Measurements from ENCODE around the gene MPP3.
"Not testable (repeated sequence)": the region's sequence is repeated elsewhere in the genome, so short reads cannot be mapped to it uniquely, and the experiment has no call there.

MPP3 gene

DNA sequence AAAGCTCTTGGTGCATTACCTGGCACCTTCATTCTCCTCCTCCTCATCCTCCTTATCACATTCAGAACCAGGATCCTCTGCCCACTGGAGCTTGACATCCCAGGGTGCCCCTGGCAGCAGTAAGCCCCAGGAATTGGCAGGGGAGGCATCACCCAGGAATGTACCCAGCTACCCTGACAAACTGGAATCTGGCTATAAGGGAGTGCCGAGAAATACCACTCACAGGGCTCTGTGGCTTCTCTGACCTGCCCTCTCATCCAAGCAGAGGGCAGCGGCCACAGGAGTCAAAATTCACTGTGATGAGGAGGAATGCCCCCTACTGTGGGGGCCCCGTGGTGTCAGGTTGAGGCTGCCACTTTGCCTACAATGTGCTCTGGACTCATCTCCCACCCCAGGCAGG is 19.6 kb downstream of the MPP3 start:
- Histone ChIP-seq H3K4me1 (ENCODE audit: control insufficient read depth in 1 of 2, insufficient read depth in 2 of 2, low read length in 2 of 2) (no peaks in the 10 kb centered on the region), H3K9me3 (ENCODE audit: control insufficient read depth in 1 of 2, low read length in 2 of 2) (no peaks in the 10 kb centered on the region), H3K27ac (ENCODE audit: low read length) (no peak overlapping the region), H3K36me3 (ENCODE audit: control insufficient read depth in 1 of 2, insufficient read depth in 2 of 2, low read length in 2 of 2) (peaks cover 4 to 6% of the 10 kb centered on the region in 2 donors), H3K27me3 (ENCODE audit: low read depth, low read length) (no peaks in the 10 kb centered on the region), H3K4me3 (ENCODE audit: low read depth in 1 of 2, low read length in 2 of 2) (no peak overlapping the region)

DNA sequence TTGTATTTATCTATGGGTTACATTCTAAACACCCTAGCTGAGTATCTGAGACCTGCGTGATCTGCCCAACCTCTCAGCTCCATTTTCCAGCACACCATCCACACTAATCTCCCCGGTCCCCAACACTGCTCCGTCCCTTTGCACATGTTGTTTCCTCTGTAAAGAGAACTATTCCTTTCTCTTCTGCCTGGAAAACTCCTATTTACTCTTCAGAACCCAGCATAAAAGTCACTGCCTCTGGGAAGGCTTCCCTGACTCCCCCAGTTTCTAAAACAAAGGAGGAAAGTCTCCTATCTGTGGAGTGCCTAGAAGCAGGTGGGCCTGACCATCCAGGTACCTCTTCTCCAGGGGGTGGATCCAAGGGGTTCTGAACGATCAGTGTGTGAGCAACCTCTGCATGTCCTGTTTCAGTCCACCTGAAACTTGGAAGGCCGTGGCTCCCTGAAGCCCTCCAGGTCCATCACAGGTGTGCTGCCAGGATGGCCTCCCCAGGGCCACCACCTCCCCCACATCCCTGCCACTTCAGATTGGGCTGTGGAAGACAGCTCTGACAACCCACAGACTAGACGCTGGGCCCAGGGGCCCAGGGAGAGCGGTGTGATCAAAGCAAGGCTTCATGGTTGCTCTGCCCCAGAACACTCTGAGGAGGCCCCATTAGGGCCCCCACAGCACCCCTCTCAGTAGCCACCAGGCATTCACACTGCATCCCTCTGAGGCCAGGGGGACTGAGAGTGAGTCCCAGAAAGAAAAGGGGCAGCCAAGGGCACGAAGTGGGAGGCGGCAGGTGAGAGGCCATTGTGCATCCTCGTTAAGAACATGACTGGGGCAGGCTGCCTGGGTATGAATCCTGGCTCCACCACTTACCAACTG is 20.3 kb downstream of the MPP3 start:
- H3K9me3 ChIP-seq (ENCODE audit: control insufficient read depth in 1 of 2, low read length in 2 of 2) = no peaks in the 10 kb centered on the region
- no peaks in the 10 kb centered on the region for H3K4me1 ChIP-seq (ENCODE audit: control insufficient read depth in 1 of 2, insufficient read depth in 2 of 2, low read length in 2 of 2)
- no peaks in the 10 kb centered on the region for H3K27me3 ChIP-seq (ENCODE audit: low read depth, low read length)
- no peak overlapping the region for H3K27ac ChIP-seq (ENCODE audit: low read length)
- H3K36me3 ChIP-seq (ENCODE audit: control insufficient read depth in 1 of 2, insufficient read depth in 2 of 2, low read length in 2 of 2) = peaks cover 6% of the 10 kb centered on the region in 2 donors
- no peak overlapping the region for H3K4me3 ChIP-seq (ENCODE audit: low read depth in 1 of 2, low read length in 2 of 2)

DNA sequence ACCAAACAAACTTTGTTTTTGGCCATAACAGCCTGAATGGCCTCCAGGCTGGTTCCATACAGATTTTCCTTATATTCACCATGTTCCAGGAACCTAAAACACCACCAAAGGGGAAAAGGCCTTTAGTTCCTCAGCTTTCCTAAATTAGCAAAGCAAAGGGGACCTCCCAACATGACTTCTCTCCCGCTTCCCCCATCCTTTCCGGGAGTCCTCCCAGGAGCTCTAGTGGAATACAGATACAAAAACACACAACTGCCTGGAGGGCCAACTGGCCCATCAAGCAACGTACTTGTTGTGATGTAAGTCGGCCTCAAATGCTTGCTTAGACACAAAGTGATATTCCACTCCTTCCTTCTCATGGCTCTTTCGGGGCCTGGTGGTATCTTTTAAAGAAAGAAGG is 22.1 kb downstream of the MPP3 start:
- H3K4me1 ChIP-seq (ENCODE audit: control insufficient read depth in 1 of 2, insufficient read depth in 2 of 2, low read length in 2 of 2) = no peaks in the 10 kb centered on the region
- peaks cover 6% of the 10 kb centered on the region in 2 donors for H3K36me3 ChIP-seq (ENCODE audit: control insufficient read depth in 1 of 2, insufficient read depth in 2 of 2, low read length in 2 of 2)
- no peaks in the 10 kb centered on the region for H3K9me3 ChIP-seq (ENCODE audit: control insufficient read depth in 1 of 2, low read length in 2 of 2)
- no peaks in the 10 kb centered on the region for H3K27me3 ChIP-seq (ENCODE audit: low read depth, low read length)
- H3K4me3 ChIP-seq (ENCODE audit: low read depth in 1 of 2, low read length in 2 of 2) = no peak overlapping the region
- H3K27ac ChIP-seq (ENCODE audit: low read length) = no peak overlapping the region

DNA sequence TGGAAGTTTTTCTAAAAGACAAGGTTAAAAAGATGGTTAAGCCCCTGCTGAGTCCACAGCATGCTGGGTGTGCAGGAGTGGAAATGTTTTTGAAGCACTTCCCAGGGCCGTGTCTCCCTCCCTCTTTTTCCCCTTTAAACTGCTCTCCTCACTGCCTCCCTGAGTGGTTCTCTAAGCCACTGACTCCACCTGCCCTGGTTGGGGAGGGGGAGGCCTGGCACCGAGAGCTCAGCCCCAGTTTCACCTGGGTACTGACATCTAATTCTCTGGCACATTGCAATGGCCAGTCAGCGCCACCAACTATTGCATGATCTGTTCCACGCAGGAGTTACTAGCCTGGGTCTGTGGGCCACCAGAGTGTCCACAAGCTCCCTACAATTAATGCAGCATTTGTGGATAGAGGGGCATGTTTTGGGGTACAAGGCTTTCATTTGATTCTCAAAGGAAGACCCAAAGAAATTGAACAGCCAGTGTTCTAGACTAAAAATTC is 22.7 kb downstream of the MPP3 start:
- Histone ChIP-seq H3K27me3 (ENCODE audit: low read depth, low read length) (no peaks in the 10 kb centered on the region), H3K4me1 (ENCODE audit: control insufficient read depth in 1 of 2, insufficient read depth in 2 of 2, low read length in 2 of 2) (no peaks in the 10 kb centered on the region), H3K36me3 (ENCODE audit: control insufficient read depth in 1 of 2, insufficient read depth in 2 of 2, low read length in 2 of 2) (peaks cover 6% of the 10 kb centered on the region in 2 donors), H3K27ac (ENCODE audit: low read length) (no peak overlapping the region), H3K4me3 (ENCODE audit: low read depth in 1 of 2, low read length in 2 of 2) (no peak overlapping the region), H3K9me3 (ENCODE audit: control insufficient read depth in 1 of 2, low read length in 2 of 2) (no peaks in the 10 kb centered on the region)

DNA sequence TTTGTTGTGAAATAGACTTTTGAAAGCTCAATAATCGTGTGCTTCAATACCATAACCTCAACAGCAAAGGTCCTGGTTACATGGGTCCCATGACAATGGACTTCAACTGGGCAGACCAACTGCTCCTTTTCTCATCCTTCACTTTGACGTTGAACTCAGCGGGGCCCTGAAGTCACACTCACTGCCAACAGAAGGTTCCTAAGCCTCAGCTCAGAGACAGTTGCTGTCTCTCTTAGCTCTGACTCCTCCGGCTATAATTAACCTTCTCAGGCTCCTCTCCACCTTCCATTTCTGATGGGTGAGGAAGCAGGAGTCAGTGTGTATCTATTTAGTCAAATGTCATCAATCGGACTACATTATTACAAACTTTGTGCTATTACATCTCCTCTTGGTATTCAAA is 23.8 kb downstream of the MPP3 start:
- Histone ChIP-seq H3K9me3 (ENCODE audit: control insufficient read depth in 1 of 2, low read length in 2 of 2) (no peaks in the 10 kb centered on the region), H3K27ac (ENCODE audit: low read length) (no peak overlapping the region), H3K4me3 (ENCODE audit: low read depth in 1 of 2, low read length in 2 of 2) (no peak overlapping the region), H3K36me3 (ENCODE audit: control insufficient read depth in 1 of 2, insufficient read depth in 2 of 2, low read length in 2 of 2) (peaks cover 6% of the 10 kb centered on the region in 2 donors), H3K4me1 (ENCODE audit: control insufficient read depth in 1 of 2, insufficient read depth in 2 of 2, low read length in 2 of 2) (no peaks in the 10 kb centered on the region), H3K27me3 (ENCODE audit: low read depth, low read length) (no peaks in the 10 kb centered on the region)

DNA sequence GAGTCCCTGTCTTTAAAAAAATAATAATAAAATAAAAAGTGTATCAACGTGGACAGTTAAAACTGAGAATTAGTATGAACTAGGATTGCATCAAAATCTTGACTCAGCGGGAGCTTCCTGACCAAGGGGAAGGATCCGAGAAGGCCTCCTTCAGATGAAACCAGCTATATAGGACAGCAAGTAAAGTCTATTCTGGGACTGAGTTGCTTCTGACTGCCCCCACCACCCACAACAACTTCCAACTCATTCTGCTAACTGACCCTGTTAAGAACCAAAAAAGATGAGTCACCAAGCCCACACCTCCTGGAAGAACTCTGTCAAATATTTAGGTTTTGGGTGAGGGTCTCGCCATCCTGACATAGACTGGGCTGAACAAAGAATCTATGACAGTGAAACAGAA is 24.9 kb downstream of the MPP3 start:
- Histone ChIP-seq H3K4me3 (ENCODE audit: low read depth in 1 of 2, low read length in 2 of 2) (no peak overlapping the region), H3K27me3 (ENCODE audit: low read depth, low read length) (no peaks in the 10 kb centered on the region), H3K9me3 (ENCODE audit: control insufficient read depth in 1 of 2, low read length in 2 of 2) (no peaks in the 10 kb centered on the region), H3K36me3 (ENCODE audit: control insufficient read depth in 1 of 2, insufficient read depth in 2 of 2, low read length in 2 of 2) (peaks cover 6 to 8% of the 10 kb centered on the region in 2 donors), H3K27ac (ENCODE audit: low read length) (no peak overlapping the region), H3K4me1 (ENCODE audit: control insufficient read depth in 1 of 2, insufficient read depth in 2 of 2, low read length in 2 of 2) (no peaks in the 10 kb centered on the region)

DNA sequence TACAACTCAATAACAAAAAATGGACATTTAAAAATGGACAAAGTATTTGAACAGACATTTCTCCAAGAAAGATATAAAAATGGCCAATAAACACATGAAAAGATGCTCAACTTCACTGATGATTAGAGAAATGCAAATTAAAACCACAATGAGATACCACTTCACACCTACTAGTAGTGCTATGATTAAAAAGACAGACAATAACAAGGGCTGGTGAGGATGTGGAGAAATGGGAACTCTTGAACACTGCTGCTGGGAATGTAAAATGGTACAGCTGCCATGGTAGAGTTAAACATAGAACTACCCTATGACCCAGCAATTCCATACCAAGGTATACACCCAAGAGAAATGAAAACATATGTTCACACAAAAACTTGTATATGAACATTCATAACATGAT is 27.8 kb downstream of the MPP3 start:
- peaks cover 6 to 14% of the 10 kb centered on the region in 2 donors for H3K36me3 ChIP-seq (ENCODE audit: control insufficient read depth in 1 of 2, insufficient read depth in 2 of 2, low read length in 2 of 2)
- H3K4me3 ChIP-seq (ENCODE audit: low read depth in 1 of 2, low read length in 2 of 2) = no peak overlapping the region
- H3K4me1 ChIP-seq (ENCODE audit: control insufficient read depth in 1 of 2, insufficient read depth in 2 of 2, low read length in 2 of 2) = no peaks in the 10 kb centered on the region
- H3K27me3 ChIP-seq (ENCODE audit: low read depth, low read length) = no peaks in the 10 kb centered on the region
- no peaks in the 10 kb centered on the region for H3K9me3 ChIP-seq (ENCODE audit: control insufficient read depth in 1 of 2, low read length in 2 of 2)
- no peak overlapping the region for H3K27ac ChIP-seq (ENCODE audit: low read length)

DNA sequence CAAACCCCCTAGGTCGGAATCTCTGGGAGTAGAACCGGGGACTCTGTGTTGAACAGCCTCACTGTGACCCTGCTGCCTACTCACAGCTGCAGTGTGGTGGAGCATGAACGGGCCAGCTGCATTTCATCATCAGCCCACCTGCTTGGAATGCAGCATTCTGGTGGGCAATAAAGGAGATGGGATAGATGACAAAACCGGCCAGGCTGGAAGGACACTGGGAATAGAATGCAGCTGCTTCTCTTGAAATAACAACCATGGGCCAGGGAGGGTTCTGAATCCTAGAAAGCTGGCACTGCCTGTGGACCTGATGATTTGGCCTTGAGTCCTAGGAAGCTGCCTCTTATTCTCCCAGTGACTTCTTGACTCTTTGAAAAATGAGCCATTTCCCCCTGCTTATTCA is 29.2 kb downstream of the MPP3 start:
- Histone ChIP-seq H3K27ac (ENCODE audit: low read length) (no peak overlapping the region), H3K36me3 (ENCODE audit: control insufficient read depth in 1 of 2, insufficient read depth in 2 of 2, low read length in 2 of 2) (peaks cover 6 to 13% of the 10 kb centered on the region in 2 donors), H3K4me1 (ENCODE audit: control insufficient read depth in 1 of 2, insufficient read depth in 2 of 2, low read length in 2 of 2) (no peaks in the 10 kb centered on the region), H3K9me3 (ENCODE audit: control insufficient read depth in 1 of 2, low read length in 2 of 2) (no peaks in the 10 kb centered on the region), H3K4me3 (ENCODE audit: low read depth in 1 of 2, low read length in 2 of 2) (no peak overlapping the region), H3K27me3 (ENCODE audit: low read depth, low read length) (no peaks in the 10 kb centered on the region)

DNA sequence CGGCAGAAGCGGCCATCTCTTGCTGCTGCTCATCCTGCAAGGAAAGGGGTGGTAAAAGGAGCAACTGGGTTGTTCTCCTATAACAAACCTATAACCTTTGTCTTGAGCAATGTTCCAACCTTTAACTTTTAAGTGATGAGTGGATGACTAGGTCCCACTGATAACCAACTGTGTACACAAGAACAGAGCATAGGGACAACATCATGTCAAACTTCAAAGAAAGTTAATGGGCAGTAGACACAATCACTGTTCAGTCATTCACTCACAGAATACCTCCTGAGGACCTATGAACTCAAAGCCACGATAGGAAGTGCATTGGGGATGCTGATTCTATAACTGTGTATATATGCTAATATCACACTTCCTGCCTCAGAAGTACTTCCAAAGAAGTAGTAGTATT is 31.1 kb downstream of the MPP3 start:
- H3K4me1 ChIP-seq (ENCODE audit: control insufficient read depth in 1 of 2, insufficient read depth in 2 of 2, low read length in 2 of 2) = no peaks in the 10 kb centered on the region
- H3K4me3 ChIP-seq (ENCODE audit: low read depth in 1 of 2, low read length in 2 of 2) = no peak overlapping the region
- no peak overlapping the region for H3K27ac ChIP-seq (ENCODE audit: low read length)
- H3K27me3 ChIP-seq (ENCODE audit: low read depth, low read length) = no peaks in the 10 kb centered on the region
- H3K9me3 ChIP-seq (ENCODE audit: control insufficient read depth in 1 of 2, low read length in 2 of 2) = no peaks in the 10 kb centered on the region
- H3K36me3 ChIP-seq (ENCODE audit: control insufficient read depth in 1 of 2, insufficient read depth in 2 of 2, low read length in 2 of 2) = peaks cover 0 to 13% of the 10 kb centered on the region in 2 donors

DNA sequence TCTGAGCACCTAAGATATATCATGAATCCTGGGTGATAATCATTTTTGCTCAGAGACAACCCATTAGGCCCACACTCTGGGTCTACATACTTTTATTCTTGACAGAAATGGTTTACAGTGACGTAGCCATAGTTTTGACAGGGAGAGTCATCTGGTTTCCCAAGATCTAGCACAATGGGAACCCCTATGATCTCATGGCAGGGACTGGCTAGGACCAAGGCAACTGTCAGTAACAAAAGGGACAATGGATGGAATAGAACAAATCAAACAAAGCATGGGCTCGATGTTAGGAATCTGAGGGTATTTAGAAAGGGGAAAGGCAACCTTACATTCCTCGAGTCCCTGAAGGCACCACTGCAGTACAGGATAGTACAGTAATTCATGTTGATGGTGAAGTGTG is 32.2 kb downstream of the MPP3 start:
- Histone ChIP-seq H3K36me3 (ENCODE audit: control insufficient read depth in 1 of 2, insufficient read depth in 2 of 2, low read length in 2 of 2) (peaks cover 0 to 13% of the 10 kb centered on the region in 2 donors), H3K27ac (ENCODE audit: low read length) (no peak overlapping the region), H3K9me3 (ENCODE audit: control insufficient read depth in 1 of 2, low read length in 2 of 2) (no peaks in the 10 kb centered on the region)

DNA sequence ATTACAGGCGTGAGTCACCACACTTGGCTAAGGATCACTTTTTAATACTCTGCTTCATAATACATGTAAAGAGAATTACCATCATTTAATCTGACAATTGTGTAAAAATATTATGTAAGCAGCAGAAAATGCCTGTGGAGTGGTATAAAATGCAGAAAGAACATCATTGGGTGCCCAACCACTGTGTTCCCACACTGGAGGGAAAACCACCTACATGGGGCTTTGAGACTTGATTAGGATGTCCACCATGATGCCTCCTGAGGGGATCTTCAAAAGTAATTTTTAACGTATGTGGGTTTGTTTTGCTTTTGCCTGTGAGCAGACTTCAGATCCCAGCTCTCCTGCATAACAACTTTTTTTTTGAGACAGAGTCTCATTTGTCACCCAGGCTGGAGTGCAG is 33.9 kb downstream of the MPP3 start:
- no peaks in the 10 kb centered on the region for H3K4me1 ChIP-seq (ENCODE audit: control insufficient read depth in 1 of 2, insufficient read depth in 2 of 2, low read length in 2 of 2)
- H3K27me3 ChIP-seq (ENCODE audit: low read depth, low read length) = no peaks in the 10 kb centered on the region
- H3K4me3 ChIP-seq (ENCODE audit: low read depth in 1 of 2, low read length in 2 of 2) = no peak overlapping the region
- H3K36me3 ChIP-seq (ENCODE audit: control insufficient read depth in 1 of 2, insufficient read depth in 2 of 2, low read length in 2 of 2) = peaks cover 0 to 13% of the 10 kb centered on the region in 2 donors
- no peak overlapping the region for H3K27ac ChIP-seq (ENCODE audit: low read length)
- no peaks in the 10 kb centered on the region for H3K9me3 ChIP-seq (ENCODE audit: control insufficient read depth in 1 of 2, low read length in 2 of 2)

More for the DNA sequence above, 32.2 kb downstream of the MPP3 start:
- Histone ChIP-seq H3K27me3 (ENCODE audit: low read depth, low read length) (no peaks in the 10 kb centered on the region), H3K4me3 (ENCODE audit: low read depth in 1 of 2, low read length in 2 of 2) (no peak overlapping the region), H3K4me1 (ENCODE audit: control insufficient read depth in 1 of 2, insufficient read depth in 2 of 2, low read length in 2 of 2) (no peaks in the 10 kb centered on the region)

DNA sequence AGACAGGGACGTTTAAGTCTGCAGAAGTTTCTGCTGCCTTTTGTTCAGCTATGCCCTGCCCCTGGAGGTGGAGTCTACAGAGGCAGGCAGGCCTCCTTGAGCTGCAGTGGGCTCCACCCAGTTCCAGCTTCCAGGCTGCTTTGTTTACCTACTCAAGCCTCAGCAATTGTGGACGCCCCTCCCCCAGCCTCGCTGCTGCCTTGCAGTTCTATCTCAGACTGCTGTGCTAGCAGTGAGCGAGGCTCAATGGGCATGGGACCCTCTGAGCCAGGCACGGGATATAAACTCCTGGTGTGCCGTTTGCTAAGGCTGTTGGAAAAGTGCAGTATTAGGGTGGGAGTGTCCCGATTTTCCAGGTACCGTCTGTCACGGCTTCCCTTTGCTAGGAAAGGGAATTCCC is 34.9 kb downstream of the MPP3 start:
- not testable (repeated sequence) for H3K27ac ChIP-seq (ENCODE audit: low read length); H3K4me1 ChIP-seq (ENCODE audit: control insufficient read depth in 1 of 2, insufficient read depth in 2 of 2, low read length in 2 of 2); H3K27me3 ChIP-seq (ENCODE audit: low read depth, low read length); H3K9me3 ChIP-seq (ENCODE audit: control insufficient read depth in 1 of 2, low read length in 2 of 2); H3K4me3 ChIP-seq (ENCODE audit: low read depth in 1 of 2, low read length in 2 of 2)
- peaks cover 0 to 10% of the 10 kb centered on the region in 2 donors for H3K36me3 ChIP-seq (ENCODE audit: control insufficient read depth in 1 of 2, insufficient read depth in 2 of 2, low read length in 2 of 2)
